Trophoblast cell (in vitro differentiated cells and primary cell): ENCODE data around the gene RNF208.

Experiments
- DNase-seq, 2 donors: peaks; one replicate each; pipeline ENCODE4 v3.0.0-alpha.2; 2016
- H2AFZ ChIP-seq: 2 replicates; pipeline ENCODE4 v1.6.1; 2013; ENCODE audit warnings: low read length, moderate library complexity, mild to moderate bottlenecking; ENCODE audit not compliant: insufficient read depth, poor library complexity
- H2AK5ac ChIP-seq: 2 replicates; pipeline ENCODE4 v1.6.1; 2013; ENCODE audit warnings: mild to moderate bottlenecking, low read length
- H2BK120ac ChIP-seq: 2 replicates; pipeline ENCODE4 v1.6.1; 2013; ENCODE audit warnings: low read length, mild to moderate bottlenecking, moderate library complexity; ENCODE audit not compliant: insufficient read depth, poor library complexity
- H2BK12ac ChIP-seq: 2 replicates; pipeline ENCODE4 v1.6.1; 2013; ENCODE audit warnings: mild to moderate bottlenecking, low read length, moderate library complexity
- H2BK5ac ChIP-seq: 2 replicates; pipeline ENCODE4 v1.6.1; 2013; ENCODE audit warnings: low read length, low read depth, moderate library complexity, mild to moderate bottlenecking; ENCODE audit not compliant: poor library complexity
- H3K14ac ChIP-seq: 2 replicates; pipeline ENCODE4 v1.6.1; 2013; ENCODE audit warnings: mild to moderate bottlenecking, low read length
- H3K18ac ChIP-seq: 2 replicates; pipeline ENCODE4 v1.6.1; 2013; ENCODE audit warnings: mild to moderate bottlenecking, low read length
- H3K23ac ChIP-seq: 2 replicates; pipeline ENCODE4 v1.6.1; 2013; ENCODE audit warnings: low read length
- H3K27ac ChIP-seq: 2 replicates; pipeline ENCODE4 v1.5.1; 2013; ENCODE audit warnings: low read depth, mild to moderate bottlenecking, inconsistent platforms, low read length, moderate library complexity
- H3K27me3 ChIP-seq: 2 replicates; pipeline ENCODE4 v1.6.1; 2013; ENCODE audit warnings: inconsistent platforms, mild to moderate bottlenecking, low read length, moderate library complexity; ENCODE audit not compliant: insufficient read depth
- H3K36me3 ChIP-seq, 2 experiments: 1 replicate in 1 of 2; 2 replicates in 1 of 2; pipeline ENCODE4 v1.6.1; 2013; ENCODE audit warnings: low read length in 2 of 2, mild to moderate bottlenecking in 2 of 2, moderate library complexity in 1 of 2; ENCODE audit not compliant: insufficient read depth in 2 of 2, control insufficient read depth in 1 of 2
- H3K4ac ChIP-seq: 2 replicates; pipeline ENCODE4 v1.6.1; 2013; ENCODE audit warnings: low read depth, mild to moderate bottlenecking, low read length, moderate library complexity
- H3K4me1 ChIP-seq, 2 experiments: 1 replicate in 1 of 2; 2 replicates in 1 of 2; pipeline ENCODE4 v1.6.1; 2013; ENCODE audit warnings: low read length in 2 of 2, mild to moderate bottlenecking in 2 of 2, moderate library complexity in 1 of 2; ENCODE audit not compliant: insufficient read depth in 2 of 2, control insufficient read depth in 1 of 2
- H3K4me2 ChIP-seq: 2 replicates; pipeline ENCODE4 v1.6.1; 2013; ENCODE audit warnings: inconsistent platforms, mild to moderate bottlenecking, low read length, moderate library complexity
- H3K4me3 ChIP-seq: 2 replicates; pipeline ENCODE4 v1.5.1; 2013; ENCODE audit warnings: mild to moderate bottlenecking, low read depth, low read length, inconsistent platforms
- H3K79me1 ChIP-seq: one replicate; pipeline ENCODE4 v1.6.1; 2013; ENCODE audit warnings: low read length
- H3K79me2 ChIP-seq: 2 replicates; pipeline ENCODE4 v1.6.1; 2013; ENCODE audit warnings: low read length, mild to moderate bottlenecking; ENCODE audit not compliant: control insufficient read depth, insufficient read depth, poor library complexity
- H3K9ac ChIP-seq: 2 replicates; pipeline ENCODE4 v1.6.1; 2013; ENCODE audit warnings: mild to moderate bottlenecking, low read length
- H3K9me3 ChIP-seq: 2 replicates; pipeline ENCODE4 v1.6.1; 2013; ENCODE audit warnings: low read depth, mild to moderate bottlenecking, control low read depth, inconsistent platforms, low read length; ENCODE audit not compliant: insufficient read depth
- H4K12ac ChIP-seq: 2 replicates; pipeline ENCODE4 v1.6.1; 2013; ENCODE audit warnings: low read depth, mild to moderate bottlenecking, low read length, moderate library complexity
- H4K8ac ChIP-seq: 2 replicates; pipeline ENCODE4 v1.6.1; 2013; ENCODE audit warnings: low read depth, mild to moderate bottlenecking, low read length, moderate library complexity
- H4K91ac ChIP-seq: one replicate; pipeline ENCODE4 v1.6.1; 2013; ENCODE audit warnings: low read depth, mild to moderate bottlenecking, low read length, moderate library complexity
- WGBS: extraction: QIAGEN DNeasy Blood & Tissue Kit; methylation state at CpG from one replicate; pipeline ENCODE4 v1.1.7; 2013; ENCODE audit warnings: missing lambda C conversion rate; ENCODE audit not compliant: insufficient read length, insufficient coverage; ENCODE audit errors: extremely low coverage; 5-methylcytosine and 5-hydroxymethylcytosine counted together

RNF208 gene

GRCh38 chr9:137191691-137192447 is 30.2 kb downstream of the RNF208 start:
- H4K8ac ChIP-seq = no peak overlapping the region

GRCh38 chr9:137191245-137191644 is 30.8 kb downstream of the RNF208 start:
- no peak overlapping the region for H2BK5ac ChIP-seq
- no peaks in the 10 kb centered on the region for H3K9me3 ChIP-seq
- no CpG with 5 or more reads among the region's 3 CpGs for WGBS

More at GRCh38 chr9:137191691-137192447, 30.2 kb downstream of the RNF208 start:
- Histone ChIP-seq H2BK5ac (no peak overlapping the region), H3K23ac (no peak overlapping the region), H2AK5ac (no peak overlapping the region), H3K4me1 (peaks cover 17 to 18% of the 10 kb centered on the region in 2 experiments), H2BK120ac (no peak overlapping the region), H2AFZ (no peak overlapping the region), H3K4me2 (no peak overlapping the region), H3K27me3 (no peaks in the 10 kb centered on the region), H4K12ac (no peak overlapping the region), H3K18ac (no peak overlapping the region), H3K4me3 (no peak overlapping the region), H4K91ac (no peak overlapping the region), H3K79me2 (peaks cover 8% of the 10 kb centered on the region), H2BK12ac (no peak overlapping the region), H3K9me3 (no peaks in the 10 kb centered on the region), H3K9ac (no peak overlapping the region), H3K14ac (no peak overlapping the region), H3K79me1 (peaks cover 5% of the 10 kb centered on the region), H3K4ac (no peak overlapping the region), H3K36me3 (peaks cover 29 to 34% of the 10 kb centered on the region in 2 experiments), H3K27ac (no peak overlapping the region)
- WGBS = no CpG with 5 or more reads among the region's 22 CpGs
- DNase-seq = no peak

GRCh38 chr9:137190315-137190856 is 31.7 kb downstream of the RNF208 start:
- DNase-seq = no peak
- Histone ChIP-seq H3K27ac (no peak overlapping the region), H3K14ac (no peak overlapping the region), H2BK5ac (no peak overlapping the region), H2BK12ac (no peak overlapping the region), H3K4me2 (no peak overlapping the region), H2AK5ac (no peak overlapping the region), H3K9ac (no peak overlapping the region), H3K23ac (no peak overlapping the region), H3K79me1 (peaks cover 5% of the 10 kb centered on the region), H4K91ac (no peak overlapping the region), H3K79me2 (peaks cover 8% of the 10 kb centered on the region), H4K8ac (no peak overlapping the region), H3K9me3 (no peaks in the 10 kb centered on the region), H3K18ac (no peak overlapping the region), H4K12ac (no peak overlapping the region), H3K27me3 (no peaks in the 10 kb centered on the region), H3K4me3 (no peak overlapping the region), H3K4me1 (peaks cover 17 to 18% of the 10 kb centered on the region in 2 experiments), H3K36me3 (peaks cover 43 to 46% of the 10 kb centered on the region in 2 experiments), H2AFZ (no peak overlapping the region), H3K4ac (no peak overlapping the region), H2BK120ac (no peak overlapping the region)
- no CpG with 5 or more reads among the region's 9 CpGs for WGBS

More at GRCh38 chr9:137191245-137191644, 30.8 kb downstream of the RNF208 start:
- no peak overlapping the region for H3K23ac ChIP-seq
- H2AK5ac ChIP-seq = no peak overlapping the region
- no peak overlapping the region for H2BK12ac ChIP-seq
- H3K27ac ChIP-seq = no peak overlapping the region
- no peak overlapping the region for H3K14ac ChIP-seq
- no peak overlapping the region for H3K9ac ChIP-seq
- H3K4me2 ChIP-seq = no peak overlapping the region
- no peak overlapping the region for H4K12ac ChIP-seq
- no peak for DNase-seq
- H3K79me1 ChIP-seq = peaks cover 5% of the 10 kb centered on the region
- H3K27me3 ChIP-seq = no peaks in the 10 kb centered on the region
- no peak overlapping the region for H3K4ac ChIP-seq
- no peak overlapping the region for H2BK120ac ChIP-seq
- no peak overlapping the region for H2AFZ ChIP-seq
- peaks cover 8% of the 10 kb centered on the region for H3K79me2 ChIP-seq
- H3K4me1 ChIP-seq = peaks cover 17 to 18% of the 10 kb centered on the region in 2 experiments
- no peak overlapping the region for H3K18ac ChIP-seq
- peaks cover 34 to 39% of the 10 kb centered on the region in 2 experiments for H3K36me3 ChIP-seq
- H4K8ac ChIP-seq = no peak overlapping the region
- H3K4me3 ChIP-seq = no peak overlapping the region
- no peak overlapping the region for H4K91ac ChIP-seq

GRCh38 chr9:137189297-137190295 is 32.4 kb downstream of the RNF208 start:
- H2AFZ ChIP-seq = no peak overlapping the region
- no peak for DNase-seq
- no peak overlapping the region for H2BK5ac ChIP-seq
- whole genome bisulfite sequencing = no CpG with 5 or more reads among the region's 23 CpGs
- H2BK12ac ChIP-seq = no peak overlapping the region
- H3K18ac ChIP-seq = peak overlapping the region; percentile 37
- peak overlapping the region; percentile 93 for H3K4me3 ChIP-seq
- H3K23ac ChIP-seq = no peak overlapping the region
- no peak overlapping the region for H4K91ac ChIP-seq
- H3K14ac ChIP-seq = peak overlapping the region; percentile 0
- H3K4ac ChIP-seq = peak overlapping the region; percentile 22
- H3K79me2 ChIP-seq = peaks cover 8% of the 10 kb centered on the region
- H3K27ac ChIP-seq = peak overlapping the region; percentile 90
- H3K4me1 ChIP-seq = peaks cover 17 to 18% of the 10 kb centered on the region in 2 experiments
- H4K12ac ChIP-seq = peak overlapping the region; percentile 20
- no peak overlapping the region for H2BK120ac ChIP-seq
- H3K79me1 ChIP-seq = peaks cover 5% of the 10 kb centered on the region
- H3K4me2 ChIP-seq = peak overlapping the region; percentile 86
- peaks cover 2% of the 10 kb centered on the region for H3K9me3 ChIP-seq
- peak overlapping the region; percentile 89 for H3K9ac ChIP-seq
- H2AK5ac ChIP-seq = no peak overlapping the region
- peak overlapping the region; percentile 43 for H4K8ac ChIP-seq
- H3K27me3 ChIP-seq = no peaks in the 10 kb centered on the region
- peaks cover 50 to 54% of the 10 kb centered on the region in 2 experiments for H3K36me3 ChIP-seq
